Common myeloid progenitor, CD34-positive (primary cell): ENCODE measurements around the gene DLG3.

Experiments used
- CTCF ChIA-PET: fragments of 350-600 bp; sonication (Branson Sonifier 250); formaldehyde crosslinking; loops from one replicate; lab custom pipeline; 2021; ENCODE audit warnings: antibody characterized with exemption; lab: Charles Lee
- POLR2A ChIA-PET: fragments of 350-600 bp; sonication (Branson Sonifier 250); formaldehyde crosslinking; loops from one replicate; lab custom pipeline; 2021; ENCODE audit warnings: antibody characterized with exemption; lab: Charles Lee
- DNase-seq, 3 donors: peaks; one replicate each; pipeline versions ENCODE4 v3.0.0 to v3.0.0-alpha.2; 2013
- H3K27ac ChIP-seq, 2 experiments: 1 replicate in 1 of 2; 2 replicates in 1 of 2; pipeline ENCODE4 v1.7.0; 2013; ENCODE audit warnings: inconsistent platforms in 2 of 2, low read length in 2 of 2, mild to moderate bottlenecking in 2 of 2, low read depth in 1 of 2, moderate library complexity in 1 of 2; ENCODE audit not compliant: severe bottlenecking in 2 of 2, insufficient read depth in 1 of 2, poor library complexity in 1 of 2
- H3K27me3 ChIP-seq, 5 experiments: replicated peaks in 2 of 5; 1 replicate in 3 of 5; 2 replicates in 2 of 5; pipeline versions ENCODE4 v1.6.1 to v1.7.0; 2013; ENCODE audit warnings: low read length in 4 of 5, mild to moderate bottlenecking in 2 of 5, moderate library complexity in 2 of 5, inconsistent platforms in 1 of 5; ENCODE audit not compliant: insufficient read depth in 5 of 5, control insufficient read depth in 4 of 5
- H3K36me3 ChIP-seq, 4 experiments: 1 replicate in 2 of 4; 2 replicates in 2 of 4; pipeline versions ENCODE4 v1.6.1 to v1.7.0; 2013; ENCODE audit warnings: low read length in 3 of 4, control low read depth in 1 of 4, mild to moderate bottlenecking in 1 of 4; ENCODE audit not compliant: control insufficient read depth in 4 of 4, insufficient read depth in 4 of 4
- H3K4me1 ChIP-seq, 4 experiments: 1 replicate in 3 of 4; 2 replicates in 1 of 4; pipeline versions ENCODE4 v1.6.1 to v1.7.1; 2013; ENCODE audit warnings: low read length in 3 of 4, mild to moderate bottlenecking in 3 of 4, control low read depth in 1 of 4, inconsistent platforms in 1 of 4, moderate library complexity in 1 of 4; ENCODE audit not compliant: control insufficient read depth in 4 of 4, insufficient read depth in 4 of 4; ENCODE audit errors: control extremely low read depth in 1 of 4
- H3K4me3 ChIP-seq, 7 experiments: 1 replicate in 4 of 7; 2 replicates in 3 of 7; pipeline versions ENCODE4 v1.5.1 to v1.7.0; 2013; ENCODE audit warnings: mild to moderate bottlenecking in 7 of 7, low read length in 6 of 7, moderate library complexity in 6 of 7, inconsistent platforms in 2 of 7, low read depth in 2 of 7, control low read depth in 1 of 7; ENCODE audit not compliant: insufficient read depth in 4 of 7, control insufficient read depth in 1 of 7; ENCODE audit errors: extremely low read depth in 1 of 7
- H3K9me3 ChIP-seq, 5 experiments: 1 replicate in 4 of 5; 2 replicates in 1 of 5; pipeline versions ENCODE4 v1.6.1 to v1.7.1; 2013; ENCODE audit warnings: low read length in 4 of 5, mild to moderate bottlenecking in 2 of 5, inconsistent platforms in 1 of 5, low read depth in 1 of 5, moderate library complexity in 1 of 5; ENCODE audit not compliant: control insufficient read depth in 4 of 5, insufficient read depth in 2 of 5; ENCODE audit errors: control extremely low read depth in 1 of 5
- WGBS: methylation state at CpG from one replicate; pipeline ENCODE4 v1.1.5; 2013; ENCODE audit not compliant: insufficient coverage; 5-methylcytosine and 5-hydroxymethylcytosine counted together

DLG3 gene

DNA sequence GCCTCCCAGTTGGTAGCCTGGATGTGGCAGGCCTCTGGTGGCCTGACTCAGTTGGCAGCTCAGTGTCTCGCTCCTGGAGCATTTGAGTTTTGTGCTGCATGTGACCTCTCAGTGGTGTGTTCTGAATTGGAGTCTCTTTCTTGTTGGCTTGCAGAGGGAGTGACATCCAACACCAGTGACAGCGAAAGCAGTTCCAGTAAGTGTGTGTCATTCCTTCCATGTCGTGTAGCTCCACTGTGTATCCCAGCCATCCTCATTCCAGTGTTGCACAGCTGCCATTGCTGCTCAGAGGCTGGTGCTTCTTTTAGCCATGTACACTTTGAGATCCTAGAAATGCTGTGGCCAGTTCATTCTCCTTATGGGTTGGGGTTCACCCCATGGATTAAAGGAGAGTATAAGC, 52.4 kb downstream of the DLG3 start:
- Histone ChIP-seq H3K36me3 (peaks cover 0 to 43% (median 0%) of the 10 kb centered on the region in 4 experiments), H3K9me3 (no peaks in the 10 kb centered on the region), H3K27me3 (no peaks in the 10 kb centered on the region), H3K27ac (no peak overlapping the region), H3K4me1 (no peaks in the 10 kb centered on the region), H3K4me3 (no peak overlapping the region)
- 82% methylated on average over 3 of the region's 3 CpGs for WGBS
- CTCF ChIA-PET = no interaction called here
- DNase-seq = no peak
- POLR2A ChIA-PET = no interaction called here

DNA sequence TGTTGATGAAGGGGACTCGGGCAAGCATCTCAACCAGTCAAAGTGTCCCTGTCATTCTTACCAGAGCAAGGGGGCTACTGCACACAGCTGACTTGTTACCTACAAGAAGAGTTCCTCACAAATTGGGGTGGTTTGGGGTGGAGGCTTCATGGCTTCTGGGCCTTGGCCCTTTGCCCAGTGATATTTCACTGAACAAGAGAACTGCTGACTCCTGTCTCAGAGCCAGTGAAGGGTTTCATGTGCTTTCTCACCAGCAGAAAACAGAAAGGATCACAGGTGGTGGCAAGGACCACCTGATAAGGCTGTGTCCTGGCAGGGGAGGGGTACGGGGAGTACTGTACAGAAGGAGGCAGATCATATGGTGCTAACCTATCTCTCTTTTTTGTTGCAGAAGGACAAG, 53.5 kb downstream of the DLG3 start:
- H3K27ac ChIP-seq = no peak overlapping the region
- ChIA-PET POLR2A (no interaction called here), CTCF (no interaction called here)
- no peaks in the 10 kb centered on the region for H3K9me3 ChIP-seq
- H3K4me3 ChIP-seq = no peak overlapping the region
- WGBS = 82% methylated on average over 1 of the region's 2 CpGs
- H3K27me3 ChIP-seq = no peaks in the 10 kb centered on the region
- no peaks in the 10 kb centered on the region for H3K4me1 ChIP-seq
- no peak for DNase-seq
- peaks cover 0 to 44% (median 0%) of the 10 kb centered on the region in 4 experiments for H3K36me3 ChIP-seq

DNA sequence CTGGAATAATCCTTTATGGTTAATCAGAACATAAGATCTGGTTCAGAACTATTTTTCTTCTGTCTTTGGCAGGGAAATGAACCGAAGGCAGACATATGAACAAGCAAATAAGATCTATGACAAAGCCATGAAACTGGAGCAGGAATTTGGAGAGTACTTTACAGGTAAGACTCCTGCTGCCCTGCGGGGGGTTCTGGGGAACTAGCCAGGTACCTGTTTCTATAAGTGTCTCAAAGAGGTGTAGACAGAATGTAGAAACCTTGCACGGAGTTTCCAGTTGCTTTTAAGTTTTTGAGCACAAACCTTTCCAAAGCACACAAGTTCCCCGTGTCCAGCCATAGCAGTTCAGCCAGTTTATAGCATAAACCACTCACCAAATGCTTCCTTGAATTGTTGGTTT, 56.2 kb downstream of the DLG3 start:
- DNase-seq = no peak
- 87% methylated on average over 3 of the region's 4 CpGs for WGBS
- H3K9me3 ChIP-seq = no peaks in the 10 kb centered on the region
- H3K27ac ChIP-seq = no peak overlapping the region
- H3K4me1 ChIP-seq = no peaks in the 10 kb centered on the region
- no peaks in the 10 kb centered on the region for H3K27me3 ChIP-seq
- peaks cover 0 to 31% (median 0%) of the 10 kb centered on the region in 4 experiments for H3K36me3 ChIP-seq
- CTCF ChIA-PET = no interaction called here
- POLR2A ChIA-PET = no interaction called here
- no peak overlapping the region for H3K4me3 ChIP-seq

DNA sequence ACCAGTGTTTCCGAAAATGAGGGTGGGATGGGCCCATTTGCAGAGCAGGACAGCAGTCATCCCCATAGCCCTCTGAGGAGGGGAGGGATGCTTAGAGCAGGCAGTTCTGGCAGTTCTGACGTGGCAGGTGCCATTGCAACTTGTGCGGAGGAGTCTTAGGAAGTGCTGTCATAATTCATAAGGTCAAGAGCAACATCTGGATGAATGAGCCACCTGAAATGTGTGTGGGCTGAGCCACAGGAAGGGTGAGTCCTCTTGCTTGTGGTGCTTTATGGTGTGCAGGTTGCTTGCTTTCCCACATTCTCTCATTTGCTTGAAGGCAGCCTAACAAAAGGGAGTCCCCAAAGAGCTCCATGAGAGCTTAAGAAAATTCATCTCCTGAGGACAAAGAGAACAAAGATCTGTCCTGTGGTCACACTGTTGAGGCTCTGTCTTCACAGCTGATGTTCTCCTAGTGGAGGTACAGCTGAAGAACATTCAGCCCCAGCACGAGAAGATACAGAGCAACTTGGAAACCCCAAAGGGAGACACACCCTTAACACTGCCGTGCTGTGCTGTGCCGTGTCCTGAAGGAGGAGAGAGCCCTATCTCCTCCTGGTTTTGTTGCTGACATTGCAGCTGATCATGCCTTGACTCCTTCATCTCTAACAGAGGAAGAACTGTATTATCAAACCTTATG, 60.3 kb downstream of the DLG3 start:
- no peak for DNase-seq

DNA sequence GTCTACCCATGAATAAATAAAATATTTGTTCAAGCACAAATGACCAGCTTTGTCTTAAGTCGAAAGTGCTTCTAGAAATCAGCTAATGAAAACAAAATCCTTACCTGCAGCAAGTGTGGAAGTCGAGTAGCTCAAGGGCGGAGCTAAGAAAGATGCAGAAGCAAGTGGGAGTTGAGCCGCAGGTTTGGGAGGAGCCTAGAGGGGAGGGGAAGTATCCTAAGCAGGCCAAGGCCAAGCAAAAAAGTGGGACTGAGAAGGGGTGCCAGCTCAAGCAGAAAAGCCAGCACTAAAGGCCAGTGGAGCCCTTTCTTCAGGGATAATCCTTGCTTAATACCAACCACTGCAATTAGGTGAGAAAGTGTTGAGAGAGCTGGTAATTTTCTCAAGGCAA, 60.8 kb downstream of the DLG3 start:
- peaks cover 0 to 12% (median 0%) of the 10 kb centered on the region in 4 experiments for H3K36me3 ChIP-seq
- H3K27ac ChIP-seq = no peak overlapping the region
- H3K27me3 ChIP-seq = no peaks in the 10 kb centered on the region
- WGBS = 61% methylated on average over 4 of the region's 4 CpGs
- CTCF ChIA-PET = no interaction called here
- H3K4me3 ChIP-seq = no peak overlapping the region
- H3K4me1 ChIP-seq = peaks cover 0 to 6% (median 2%) of the 10 kb centered on the region in 4 experiments
- POLR2A ChIA-PET = no interaction called here
- H3K9me3 ChIP-seq = no peaks in the 10 kb centered on the region
- DNase-seq = no peak

More for the DNA sequence above, 60.3 kb downstream of the DLG3 start:
- 83% methylated on average over 6 of the region's 6 CpGs for WGBS
- Histone ChIP-seq H3K4me3 (no peak overlapping the region), H3K36me3 (peaks cover 0 to 13% (median 0%) of the 10 kb centered on the region in 4 experiments), H3K27ac (no peak overlapping the region), H3K27me3 (no peaks in the 10 kb centered on the region), H3K4me1 (peaks cover 0 to 6% (median 2%) of the 10 kb centered on the region in 4 experiments), H3K9me3 (no peaks in the 10 kb centered on the region)
- CTCF ChIA-PET = no interaction called here
- POLR2A ChIA-PET = no interaction called here

DNA sequence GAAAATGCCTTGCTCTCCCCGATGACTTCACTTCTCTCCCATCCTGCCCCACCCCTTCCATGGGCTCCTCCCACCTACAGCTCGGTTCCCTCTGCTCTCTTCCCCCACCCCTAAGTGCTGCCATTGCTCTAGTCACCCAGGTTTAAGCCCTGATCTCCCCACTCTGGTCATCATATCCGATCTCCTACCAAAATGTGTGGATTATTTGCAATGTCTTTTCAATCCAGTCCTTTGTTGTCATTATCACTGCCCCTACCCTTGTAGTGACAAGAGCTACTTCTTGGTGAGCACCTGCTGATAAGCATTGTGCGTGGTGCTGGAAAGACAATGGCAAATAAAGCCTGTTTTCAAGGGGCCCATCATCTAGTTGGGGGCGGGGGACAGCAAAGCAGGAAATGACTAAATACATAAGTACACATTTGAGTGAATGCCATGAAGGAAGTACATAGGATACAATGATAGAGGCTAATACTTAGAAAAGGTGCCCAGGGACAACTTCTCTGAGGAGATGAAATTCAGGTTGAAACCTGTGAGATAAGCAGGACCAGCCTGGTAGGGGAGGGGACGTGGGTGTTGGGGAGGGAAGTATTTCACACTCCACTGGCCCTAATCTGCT, 63.8 kb downstream of the DLG3 start:
- no peak for DNase-seq
- Histone ChIP-seq H3K4me1 (peaks cover 0 to 6% (median 2%) of the 10 kb centered on the region in 4 experiments), H3K36me3 (peaks cover 0 to 3% (median 0%) of the 10 kb centered on the region in 4 experiments), H3K9me3 (no peaks in the 10 kb centered on the region), H3K27me3 (no peaks in the 10 kb centered on the region), H3K27ac (no peak overlapping the region), H3K4me3 (no peak overlapping the region)
- WGBS = 70% methylated on average over 4 of the region's 6 CpGs
- ChIA-PET CTCF (no interaction called here), POLR2A (no interaction called here)

DNA sequence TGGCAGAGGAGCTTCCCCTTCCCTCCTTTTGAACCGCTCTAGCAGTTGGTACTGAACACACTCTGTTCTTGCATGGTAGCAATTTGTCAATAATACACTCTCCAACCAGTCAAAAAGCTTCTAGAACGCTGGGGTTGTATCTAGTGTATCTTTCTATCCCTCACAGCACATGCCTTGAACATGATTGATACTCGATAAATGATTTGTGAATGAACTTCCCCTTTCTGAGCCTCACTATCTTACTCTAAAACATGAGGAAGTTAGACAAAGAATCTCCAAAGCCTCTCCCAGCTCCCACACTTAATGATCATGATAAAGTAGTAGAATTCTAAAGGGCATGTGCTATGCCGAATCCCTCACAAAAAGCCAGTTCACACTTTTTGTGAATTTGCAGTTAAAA, 64.4 kb downstream of the DLG3 start:
- Histone ChIP-seq H3K4me1 (peaks cover 0 to 6% (median 2%) of the 10 kb centered on the region in 4 experiments), H3K4me3 (no peak overlapping the region), H3K27me3 (no peaks in the 10 kb centered on the region), H3K9me3 (no peaks in the 10 kb centered on the region), H3K36me3 (no peaks in the 10 kb centered on the region), H3K27ac (no peak overlapping the region)
- ChIA-PET CTCF (no interaction called here), POLR2A (no interaction called here)
- WGBS = no CpG with 5 or more reads among the region's 4 CpGs
- DNase-seq = peak; percentile 9 to 49 (median 27)
